Dermis blood vessel endothelial cell (primary cell): ENCODE results near the gene MAB21L4. TPM values are rescaled to one million over a fixed set of nuclear protein-coding genes. Genes with fewer than 3 reads are reported as not detected.

Experiments used
- DNase-seq: peaks from one replicate; pipeline ENCODE4 v3.0.0; 2010
- total RNA-seq: library from RNA; depleted of rRNA; stranded (reverse); fragments of >200 nt; gene quantifications from 2 replicates; pipeline ENCODE4 v1.2.3, GENCODE V29; 2014

Gene MAB21L4
- total RNA-seq, 1 donor from 2014 or later: not detected

DNA sequence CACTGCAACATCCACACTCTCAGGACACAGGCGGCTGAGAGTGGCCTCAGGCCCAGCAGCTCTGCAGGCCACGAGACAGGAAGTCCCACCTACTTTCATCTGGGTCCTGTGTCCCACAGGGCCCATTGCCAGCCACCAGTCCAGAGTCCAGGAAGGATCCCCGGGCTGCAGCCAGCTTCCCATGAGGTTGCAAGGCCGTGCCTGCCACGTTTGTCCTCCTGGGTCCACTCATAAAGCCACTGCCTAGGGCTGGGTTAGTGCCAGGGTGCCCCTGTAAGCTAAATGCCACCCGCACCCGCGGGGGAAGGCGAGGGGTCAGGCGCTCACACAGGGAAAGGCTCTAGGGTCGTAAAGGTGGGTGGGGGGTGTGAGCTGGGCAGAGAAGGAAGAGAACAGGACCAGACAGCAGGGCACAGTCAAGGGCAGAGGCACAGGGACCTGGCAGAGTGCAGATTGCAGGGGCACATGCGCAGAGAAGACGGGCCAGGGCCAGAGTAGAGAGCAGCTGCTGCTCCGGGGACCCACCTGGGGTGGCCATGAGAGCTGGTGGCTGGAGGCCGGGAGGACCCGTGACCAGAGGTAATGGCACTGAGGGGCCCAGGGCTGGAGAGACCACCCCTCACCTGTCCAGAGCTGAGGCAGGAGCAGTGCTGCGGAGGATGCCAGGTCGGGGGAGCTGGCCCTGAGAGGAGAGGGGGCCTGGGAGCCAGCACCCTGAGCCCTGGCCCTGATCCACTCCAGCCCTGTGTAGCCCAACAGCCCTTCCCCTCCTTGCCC is 19.3 kb downstream of the MAB21L4 start:
- DNase-seq: no peak

DNA sequence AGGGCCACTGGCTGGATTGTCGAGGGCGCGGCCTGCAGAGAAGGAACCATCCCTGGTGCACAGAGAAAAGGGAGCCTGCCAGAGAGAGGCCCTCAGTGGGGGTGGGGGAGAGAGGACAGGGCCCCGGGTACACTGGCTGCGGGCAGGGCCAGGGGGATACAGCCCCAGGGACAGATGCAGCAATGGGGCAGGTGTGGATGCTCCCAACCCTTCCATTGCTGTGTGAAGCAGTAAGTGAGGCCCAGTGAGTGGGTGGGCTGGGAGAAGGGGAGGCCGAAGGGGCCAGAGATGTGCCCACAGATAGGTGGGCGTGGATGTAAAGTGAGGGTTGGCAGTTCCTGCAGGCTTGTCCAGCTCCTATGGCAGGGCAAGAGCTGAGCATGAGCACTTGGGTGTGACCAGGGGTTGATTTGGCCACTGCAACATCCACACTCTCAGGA is 19.9 kb downstream of the MAB21L4 start:
- no peak for DNase-seq

DNA sequence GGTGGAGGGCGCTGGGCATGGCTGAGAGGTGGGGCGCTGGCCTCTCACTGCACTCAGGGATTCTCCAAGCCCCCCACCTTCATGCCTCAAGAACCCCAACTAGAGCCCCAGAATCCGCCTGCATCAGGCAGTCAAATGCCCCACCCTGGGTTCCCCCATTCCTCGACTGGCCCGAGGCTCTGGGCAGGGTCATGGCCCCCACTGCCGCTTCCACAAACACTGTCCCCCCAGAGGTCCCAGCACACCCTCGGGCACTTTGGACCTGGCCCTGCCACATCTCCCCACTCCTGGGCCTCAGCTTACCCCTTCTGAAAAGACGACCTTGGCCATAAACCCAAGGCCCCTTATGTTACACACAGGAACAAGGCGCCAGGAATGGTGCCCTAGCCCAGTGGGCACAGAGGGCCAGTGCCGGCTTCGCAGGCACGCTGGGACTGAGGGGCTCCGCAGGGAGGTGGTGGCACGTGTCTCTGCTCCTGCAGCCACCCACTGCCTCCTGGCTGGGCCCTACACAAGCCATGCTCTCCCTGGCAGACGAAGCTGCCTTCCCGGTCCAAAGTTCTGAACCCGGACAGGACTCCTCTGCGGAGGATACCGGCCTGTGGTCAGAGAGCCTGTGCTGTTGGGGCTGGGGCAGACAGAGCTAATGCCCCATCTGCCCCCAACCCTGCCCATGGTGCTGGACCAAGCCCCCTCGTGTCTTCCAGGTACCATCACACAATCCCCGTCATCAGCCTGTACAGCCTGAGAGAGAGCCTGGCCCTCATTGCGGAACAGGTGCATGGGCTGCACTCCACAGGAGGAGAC is 20.5 kb downstream of the MAB21L4 start:
- DNase-seq: no peak

DNA sequence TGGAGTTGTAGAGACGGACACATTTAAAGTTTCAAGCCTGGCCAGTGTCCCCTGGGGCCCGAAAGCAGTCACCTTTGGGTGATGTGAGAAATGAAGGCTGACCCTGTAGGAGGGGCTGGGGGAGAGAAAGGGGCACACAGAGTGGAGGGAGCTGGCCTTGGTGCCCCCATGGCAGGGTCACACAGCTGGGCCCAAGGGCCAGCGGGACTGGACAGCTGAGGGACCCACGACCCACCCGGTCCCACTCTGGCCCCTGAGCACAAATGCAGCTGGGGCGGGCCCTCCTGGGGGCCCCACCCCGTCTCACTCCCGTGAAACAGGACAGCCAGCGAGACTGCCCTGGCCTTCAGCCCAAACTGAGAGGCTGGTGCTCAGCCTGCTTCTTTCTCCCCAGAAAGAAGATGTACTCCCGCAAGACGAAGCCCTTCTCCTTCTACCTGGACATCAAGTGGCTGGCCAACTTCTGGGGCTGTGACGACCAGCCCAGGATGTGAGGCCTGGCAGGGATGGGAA is 21.2 kb downstream of the MAB21L4 start:
- DNase-seq: no peak

DNA sequence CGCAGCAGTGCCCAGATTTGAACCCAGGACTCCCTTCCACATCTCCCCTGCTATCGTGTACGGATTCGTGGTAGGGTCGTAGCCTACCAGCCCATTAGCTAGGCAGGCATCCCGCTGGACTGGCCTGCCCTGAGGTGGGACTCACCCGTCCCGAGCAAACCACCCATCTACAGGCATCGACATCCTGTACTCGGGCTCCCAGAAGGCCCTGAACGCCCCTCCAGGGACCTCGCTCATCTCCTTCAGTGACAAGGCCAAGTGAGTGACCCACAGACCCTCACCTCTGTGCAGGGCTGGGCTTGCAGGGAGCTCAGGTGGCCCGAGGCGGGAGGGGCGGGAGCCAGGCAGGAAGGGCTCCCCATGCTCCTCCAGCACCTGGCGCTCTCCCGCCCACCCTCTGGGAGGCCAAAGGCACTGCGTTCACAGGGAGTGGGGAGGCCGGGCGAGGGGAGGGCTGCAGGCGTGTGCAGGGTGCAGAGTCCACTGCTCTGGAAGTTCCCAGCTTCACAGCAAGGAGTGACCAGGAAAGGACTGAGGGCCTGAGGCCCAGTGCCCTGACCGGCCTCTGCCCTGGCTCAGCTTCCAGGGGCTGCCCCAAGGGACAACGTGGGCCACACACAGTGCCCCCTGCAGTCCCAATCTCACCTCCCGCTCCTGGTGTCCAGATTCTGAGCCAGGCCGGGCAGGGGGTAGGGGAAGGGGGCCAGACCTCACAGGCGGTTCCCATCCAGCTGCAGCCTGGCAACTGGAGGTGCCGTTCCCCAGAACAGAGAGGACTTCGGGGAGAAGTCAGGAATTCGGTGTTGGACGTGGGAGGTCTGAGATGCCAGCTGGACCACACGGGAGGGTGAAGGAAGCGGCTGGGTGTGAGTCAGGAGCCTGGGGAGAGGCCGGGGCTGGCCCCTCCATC is 21.9 kb downstream of the MAB21L4 start:
- no peak for DNase-seq

DNA sequence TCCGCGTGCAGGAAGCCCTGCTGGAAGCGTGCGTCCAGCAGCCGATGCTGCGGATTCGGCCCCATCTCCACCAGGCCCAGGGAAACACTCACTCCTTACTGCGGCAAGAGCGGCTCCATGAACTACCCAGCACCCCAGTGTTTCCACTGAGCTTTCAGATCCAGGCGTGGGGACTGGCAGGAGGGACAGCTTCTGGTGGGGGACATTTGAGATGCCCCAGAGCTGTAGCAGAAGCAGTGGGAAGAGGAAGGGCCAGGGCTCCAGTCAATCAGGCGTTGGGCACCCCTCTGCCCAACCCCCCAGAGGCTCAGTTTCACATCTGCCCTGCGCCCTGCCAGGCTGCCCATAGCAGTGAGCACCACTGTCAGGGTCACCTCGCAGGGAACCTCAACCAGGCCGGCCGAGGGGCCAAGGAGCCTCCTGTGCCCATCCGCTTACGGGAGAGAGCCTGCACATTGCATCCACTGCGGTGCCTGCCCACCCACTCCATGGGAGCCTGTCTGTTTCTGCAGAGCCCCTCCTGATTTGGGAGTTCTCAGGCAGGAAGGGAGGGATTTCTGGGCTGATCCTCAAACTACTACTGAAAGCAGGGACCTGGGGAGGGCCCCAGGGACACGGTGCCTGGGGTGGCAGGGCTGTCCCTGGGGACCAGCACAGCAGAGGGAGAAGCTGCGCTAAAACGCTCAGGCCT is 22.7 kb downstream of the MAB21L4 start:
- DNase-seq: no peak

DNA sequence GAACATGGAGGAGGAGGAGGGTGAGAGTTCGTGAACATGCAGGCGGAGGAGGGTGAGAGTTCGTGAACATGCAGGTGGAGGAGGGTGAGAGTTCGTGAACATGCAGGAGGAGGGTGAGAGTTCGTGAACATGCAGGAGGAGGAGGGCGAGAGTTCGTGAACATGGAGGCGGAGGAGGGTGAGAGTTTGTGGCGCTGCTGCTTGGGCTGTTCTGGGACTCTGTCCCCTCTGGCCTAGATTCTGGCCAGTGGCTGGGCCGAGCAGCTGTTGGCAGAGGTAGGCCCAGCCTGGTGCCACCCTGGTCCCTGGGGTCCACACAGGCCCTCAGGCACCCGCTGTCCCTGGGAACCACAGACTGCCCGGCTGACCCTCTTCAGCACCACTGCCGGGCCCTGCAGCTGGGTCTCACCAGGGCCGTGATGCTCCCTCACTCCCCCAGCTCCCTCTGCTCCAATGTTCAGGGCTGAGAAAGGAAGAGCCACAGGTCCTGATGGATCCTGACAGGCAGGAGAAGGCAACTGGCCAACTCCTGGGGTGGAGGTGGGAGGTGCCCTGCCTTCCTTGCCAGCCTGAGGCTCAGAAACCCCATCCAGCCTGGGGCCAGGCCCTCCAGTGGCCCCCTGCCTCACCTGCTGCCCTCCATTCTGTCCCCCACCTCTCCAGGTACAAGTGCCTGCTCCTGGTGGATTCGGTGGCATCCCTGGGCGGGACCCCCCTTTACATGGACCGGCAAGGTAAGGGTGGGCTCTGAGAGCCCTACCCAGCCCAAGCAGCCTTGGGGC is 23.4 kb downstream of the MAB21L4 start:
- DNase-seq: no peak

DNA sequence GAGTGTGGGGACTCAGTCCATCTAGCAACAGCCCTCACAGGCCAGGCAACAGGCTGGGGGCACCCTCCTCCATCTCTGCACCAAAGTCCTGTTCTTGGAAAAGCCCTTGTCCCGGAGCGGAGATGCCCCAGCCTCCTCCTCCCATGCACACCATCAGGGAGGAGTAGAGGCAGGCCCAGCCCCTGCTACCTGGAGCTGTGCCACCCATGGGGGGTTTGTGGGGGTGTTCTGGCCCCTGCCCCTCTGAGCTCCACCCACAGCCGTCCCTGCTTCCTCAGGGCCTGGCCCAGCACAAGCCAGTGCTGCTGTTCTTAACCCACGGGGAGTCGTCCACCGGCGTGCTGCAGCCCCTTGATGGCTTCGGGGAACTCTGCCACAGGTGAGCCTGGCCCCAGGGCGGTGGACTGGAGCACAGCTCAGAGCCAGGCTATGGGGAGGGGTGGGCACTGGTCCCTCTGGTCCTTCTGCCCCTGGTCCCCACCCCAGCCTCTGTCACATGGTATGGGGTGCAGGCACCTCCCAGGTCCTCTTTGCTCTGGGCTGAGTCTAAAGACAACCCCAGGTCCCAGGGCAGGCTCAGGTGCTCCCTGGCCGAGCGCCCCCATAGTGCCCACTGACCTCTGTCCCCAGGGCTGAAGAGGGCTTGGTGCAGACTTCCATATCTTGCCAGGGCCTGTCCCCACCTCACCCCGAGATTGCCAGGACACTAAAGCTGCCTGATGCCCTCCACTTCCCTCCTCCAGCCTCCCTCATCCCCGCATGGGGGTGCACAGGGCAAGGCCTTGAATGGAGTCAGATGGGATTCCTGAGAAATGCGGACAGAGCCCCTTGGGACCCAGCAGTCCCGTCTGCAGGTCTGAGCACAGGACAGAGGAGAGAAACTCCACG is 24.6 kb downstream of the MAB21L4 start:
- no peak for DNase-seq

DNA sequence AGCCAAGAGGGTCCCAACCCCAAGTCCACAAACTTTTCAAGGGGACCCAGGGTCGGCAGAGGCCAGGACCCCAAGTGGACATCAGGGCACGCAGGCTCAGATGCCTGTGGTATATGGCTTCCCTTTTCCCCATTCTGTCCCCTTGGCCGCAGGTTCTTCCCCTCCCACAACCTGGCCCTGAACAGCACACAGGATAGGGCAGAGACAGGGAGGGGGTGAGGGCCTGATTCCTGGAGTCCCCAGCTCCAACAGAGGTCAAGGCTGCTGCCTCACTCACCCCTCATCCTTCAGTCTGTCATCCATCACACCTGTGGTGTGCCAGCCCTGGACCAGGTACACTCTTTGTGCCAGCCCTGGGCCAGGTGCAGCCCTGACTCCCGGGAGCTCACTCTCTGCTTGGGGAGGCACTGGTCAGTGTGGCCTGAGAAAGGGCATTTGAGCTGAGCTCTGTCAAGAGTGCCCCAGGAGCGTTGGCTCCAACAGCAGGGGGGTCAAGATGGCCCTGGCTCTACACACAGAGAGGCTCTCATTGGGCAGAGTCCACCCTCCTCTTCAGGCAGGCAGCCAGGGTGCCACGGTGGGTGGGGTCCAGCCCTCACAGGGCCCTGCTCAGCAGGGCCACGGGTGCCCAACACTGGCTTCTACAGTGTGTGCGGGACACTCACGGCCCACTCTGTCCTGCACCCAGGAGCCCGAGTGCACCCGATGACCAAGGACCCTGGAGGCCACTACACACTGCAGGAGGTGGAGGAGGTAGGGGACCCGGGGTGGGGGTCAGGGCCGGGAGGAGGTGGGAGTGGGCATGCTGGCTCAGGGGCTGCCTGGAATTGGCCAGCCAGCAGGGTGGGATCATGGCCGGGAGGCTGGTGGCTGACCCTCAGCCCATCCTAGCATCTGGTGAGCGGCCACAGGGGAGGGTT is 25.7 kb downstream of the MAB21L4 start:
- no peak for DNase-seq

DNA sequence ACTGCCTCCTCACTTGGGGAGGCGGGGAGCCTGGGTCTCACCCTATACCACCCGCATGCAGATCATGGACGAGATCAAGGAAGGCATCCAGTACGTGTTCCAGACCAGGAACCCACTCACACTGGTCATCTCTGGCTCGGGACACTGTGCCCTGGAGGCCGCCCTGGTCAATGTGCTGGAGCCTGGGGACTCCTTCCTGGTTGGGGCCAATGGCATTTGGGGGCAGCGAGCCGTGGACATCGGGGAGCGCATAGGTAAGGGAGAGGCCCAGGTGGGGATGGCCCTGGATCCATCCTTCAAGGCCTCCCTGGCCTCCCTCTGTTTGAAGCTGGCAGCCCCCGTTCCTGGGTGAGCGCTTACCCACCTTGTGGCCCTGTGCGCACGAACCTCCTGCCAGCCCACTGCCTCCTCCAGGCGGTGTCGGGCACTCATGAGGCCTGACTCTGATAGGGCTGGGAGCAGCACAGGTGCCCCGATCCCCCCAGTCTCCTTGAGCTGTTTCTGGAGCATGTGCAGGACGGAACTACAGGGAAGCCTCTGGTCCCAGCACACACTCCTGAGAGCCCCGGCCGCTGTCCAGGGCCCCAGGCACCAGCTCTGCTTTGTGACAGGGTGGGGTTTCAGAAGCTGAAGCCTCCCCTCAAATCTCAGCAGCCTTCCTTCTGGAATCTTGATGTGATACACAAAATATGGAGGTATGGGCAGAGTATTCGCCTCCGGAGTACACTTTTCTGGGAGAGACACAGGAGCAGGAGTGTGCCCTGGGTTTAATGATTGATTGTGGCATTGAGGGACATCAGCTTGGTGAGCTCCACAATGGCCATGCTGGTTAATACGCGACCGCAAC is 26.6 kb downstream of the MAB21L4 start:
- DNase-seq: no peak

DNA sequence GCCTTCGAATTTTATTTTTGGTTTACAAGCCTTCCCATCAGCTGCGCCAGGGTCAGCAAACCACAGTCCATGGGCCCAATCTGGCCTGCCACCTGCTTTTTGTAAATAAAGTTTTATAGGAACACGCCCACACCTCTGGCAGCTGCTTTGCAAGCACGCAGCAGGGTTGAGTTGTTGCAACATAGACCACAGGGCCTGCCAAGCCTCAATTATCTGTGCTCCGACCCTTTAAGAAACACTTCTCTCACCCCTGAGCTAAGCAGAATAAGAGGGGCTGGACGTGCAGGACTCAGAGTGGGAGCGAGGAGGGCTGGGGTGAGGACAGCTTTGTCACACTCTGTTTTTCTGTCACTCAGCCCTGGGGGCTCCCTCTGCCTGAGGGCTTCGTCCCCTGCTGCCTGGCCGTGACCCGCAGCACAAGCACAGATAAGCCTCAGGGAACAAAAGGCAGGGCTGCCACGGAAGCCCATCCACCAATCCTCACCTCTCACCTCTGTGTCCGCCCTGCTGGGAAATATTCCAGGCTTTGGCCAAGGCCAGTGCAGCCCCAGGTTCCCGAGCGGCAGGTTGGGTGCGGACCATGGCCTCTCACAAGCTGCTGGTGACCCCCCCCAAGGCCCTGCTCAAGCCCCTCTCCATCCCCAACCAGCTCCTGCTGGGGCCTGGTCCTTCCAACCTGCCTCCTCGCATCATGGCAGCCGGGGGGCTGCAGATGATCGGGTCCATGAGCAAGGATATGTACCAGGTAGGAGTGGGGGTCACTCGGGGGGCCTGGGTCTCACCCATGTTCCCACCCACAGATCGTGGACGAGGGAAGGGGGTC is 27.5 kb downstream of the MAB21L4 start, which contains the start of gene AGXT:
Gene AGXT (plus strand): TSS at position 539 of the 823 bp plus-strand sequence. CDS start 42 bp downstream, at position 581.
- no peak for DNase-seq

DNA sequence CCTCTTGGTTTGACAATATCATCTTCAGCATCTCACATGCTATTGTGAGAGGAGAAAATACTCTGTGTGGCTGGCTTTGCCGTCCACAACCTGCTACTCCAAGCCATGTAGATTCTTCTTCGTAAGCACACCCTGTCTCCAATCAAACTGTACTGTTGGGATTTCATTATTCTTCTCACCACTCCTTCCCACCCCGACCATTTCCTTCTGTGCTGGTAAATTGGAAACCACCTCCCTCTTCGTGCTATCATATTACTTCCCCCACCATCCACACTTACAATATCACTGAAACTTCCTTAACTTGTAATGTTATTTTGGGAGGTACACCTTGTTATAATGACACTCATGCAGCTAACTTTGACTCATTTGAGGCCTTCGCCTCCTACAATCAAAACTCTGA is 30.6 kb downstream of the MAB21L4 start:
- no peak for DNase-seq

DNA sequence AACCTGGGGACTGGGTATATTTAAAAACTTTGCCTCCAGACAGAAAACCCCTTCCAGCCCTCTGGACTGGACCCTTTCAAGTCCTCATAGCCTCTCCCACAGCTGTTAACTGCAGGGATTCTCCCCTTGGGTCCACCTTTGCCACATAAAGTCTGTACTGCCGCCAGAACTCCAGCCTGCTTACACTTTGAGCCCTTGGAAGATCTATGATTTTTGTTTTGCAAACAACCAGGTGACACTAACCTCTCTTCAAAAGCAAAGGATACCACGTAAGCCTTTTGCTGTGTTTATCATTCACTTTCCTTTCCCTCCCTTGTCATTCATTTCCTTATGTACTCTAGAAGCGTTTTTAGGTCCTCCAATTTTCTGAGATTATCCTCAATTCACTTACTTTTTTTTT is 31.5 kb downstream of the MAB21L4 start:
- no peak for DNase-seq

DNA sequence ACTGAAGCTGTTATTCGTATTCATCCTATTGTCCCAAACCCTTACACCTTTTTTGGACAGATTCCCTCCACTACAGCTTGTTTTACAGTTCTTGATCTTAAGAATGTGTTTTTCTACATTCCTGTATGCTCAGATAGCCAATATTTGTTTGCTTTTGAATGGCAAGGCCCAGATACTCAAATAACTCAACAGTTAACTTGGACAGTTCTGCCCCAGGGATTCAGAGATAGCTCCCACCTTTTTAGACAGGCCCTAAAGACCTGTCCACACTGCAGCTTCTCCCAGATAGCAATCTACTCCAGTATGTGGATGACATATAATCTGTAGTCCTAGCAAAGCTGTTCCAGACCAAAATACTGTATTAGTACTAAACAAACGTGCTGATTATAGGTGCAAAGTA is 34.4 kb downstream of the MAB21L4 start:
- no peak for DNase-seq

DNA sequence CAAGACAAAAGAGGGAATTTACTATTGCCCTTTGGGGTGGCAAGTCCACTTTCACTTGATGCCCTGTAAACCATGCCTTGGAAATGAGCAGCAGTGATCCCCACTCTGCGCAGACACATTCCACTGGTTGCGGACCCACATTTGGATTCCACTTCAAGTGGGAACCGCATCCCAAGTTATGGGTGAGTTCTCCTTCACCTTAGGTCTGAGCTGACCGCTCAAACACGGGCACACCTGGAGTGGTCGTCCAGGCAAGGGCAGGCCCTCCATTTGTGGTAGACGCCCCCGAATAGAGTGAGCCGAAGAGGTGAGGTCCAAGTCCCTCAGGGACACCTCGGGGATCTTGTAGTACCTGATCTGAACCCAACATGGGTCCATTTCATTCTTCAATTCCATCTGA is 37.1 kb downstream of the MAB21L4 start:
- DNase-seq: no peak

DNA sequence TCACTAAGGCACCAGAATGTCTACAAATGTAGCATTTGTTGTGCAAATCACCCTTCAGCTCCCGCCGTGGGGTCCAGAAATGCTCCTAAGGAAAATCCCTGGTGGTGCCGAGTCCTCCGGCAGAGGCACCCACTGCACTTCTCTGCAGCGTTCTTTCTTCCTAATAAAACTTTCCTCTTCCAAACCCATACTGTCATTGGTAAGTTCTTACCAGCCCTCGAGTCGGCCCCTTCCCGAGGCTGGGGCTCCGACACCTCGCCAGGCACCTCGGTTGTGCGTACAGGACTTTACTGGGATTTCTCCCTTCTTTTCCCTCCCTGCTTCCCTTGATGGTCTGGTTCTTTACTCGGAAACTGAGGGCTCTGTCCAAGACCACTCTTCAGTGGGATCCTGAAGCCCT is 37.6 kb downstream of the MAB21L4 start:
- DNase-seq: no peak
